Spleen (tissue), 7 donors: Measurements from ENCODE around the gene ABCA3.
"Not testable (repeated sequence)": the region's sequence is repeated elsewhere in the genome, so short reads cannot be mapped to it uniquely, and the experiment has no call there.

Experiments used
- CTCF ChIP-seq, 11 experiments: fragments of 200-600 bp in 7 of 11; fragments of 450-650 bp in 4 of 11; sonication (generic) in 4 of 11; IDR thresholded peaks in 8 of 11; conservative IDR thresholded peaks in 3 of 11; 1 replicate in 7 of 11; 2 replicates in 4 of 11; pipeline versions ENCODE4 v1.4.0 to v1.8.0; 2016 to 2021; ENCODE audit warnings: antibody characterized with exemption in 11 of 11, inconsistent platforms in 4 of 11, mild to moderate bottlenecking in 1 of 11
- POLR2A ChIP-seq, 3 donors: fragments of 450-650 bp; IDR thresholded peaks; one replicate each; pipeline ENCODE4 v1.5.1; 2017; ENCODE audit warnings: antibody characterized with exemption in 3 of 3, mild to moderate bottlenecking in 1 of 3
- donor health status: DM: no; HTN: no; CAD: no; lungs with moderate emphysema.
- donor health status: DM: no; HTN: no; CAD: no.
- donor health status: DM: no; HTN: no; CAD: no.

DNA sequence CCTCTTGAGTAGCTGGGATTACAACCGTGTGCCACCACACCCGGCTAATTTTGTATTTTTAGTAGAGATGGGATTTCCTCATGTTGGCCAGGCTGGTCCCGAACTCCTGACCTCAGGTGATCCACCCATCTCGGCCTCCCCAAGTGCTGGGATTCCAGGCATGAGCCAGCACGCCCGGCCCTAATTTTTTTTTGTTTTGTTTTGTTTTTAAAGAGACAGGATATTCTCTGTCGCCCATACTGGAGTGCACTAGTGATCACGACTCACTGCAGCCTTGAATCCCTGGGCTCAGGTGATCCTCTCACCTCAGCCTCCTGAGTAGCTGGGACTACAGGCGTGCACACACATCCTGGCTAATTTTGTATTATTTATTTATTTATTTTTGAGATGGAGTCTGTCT lies 100.2 kb downstream of the ABCA3 start:
- not testable (repeated sequence) for TF ChIP-seq CTCF (IDR thresholded peaks at IDR 0.05 in 8 of 11, conservative IDR thresholded peaks at IDR 0.05 in 3 of 11); POLR2A (IDR thresholded peaks at IDR 0.05)
